ENCODE results near the gene AREG. TPM values are rescaled to one million over a fixed set of nuclear protein-coding genes. Genes with fewer than 3 reads are reported as not detected.
A peak's percentile ranks its signal among the peaks of the same experiment; 100 is the strongest.

The AREG gene
- total and polyA plus RNA-seq, 2 of the 4 experiments (the other 2 are of a cell fraction) = 0.17 to 0.18 TPM

- no peaks in the 10 kb centered on the region for H3K27me3 ChIP-seq (ENCODE audit: control insufficient read depth, insufficient read depth, low read length)
- H3K4me1 ChIP-seq (ENCODE audit: control insufficient read depth, insufficient read depth, low read length) = peaks cover 3% of the 10 kb centered on the region; the same call in 1 of the 2 replicates
- no peak overlapping the region for H3K4me3 ChIP-seq (ENCODE audit: insufficient read depth, low read depth, low read length)
- no peak overlapping the region for H4K5ac ChIP-seq (ENCODE audit: low read depth, low read length)
- no peak overlapping the region for H2BK20ac ChIP-seq (ENCODE audit: low read depth, low read length)
- H3K9me1 ChIP-seq (ENCODE audit: insufficient read depth, low read length) = peaks cover 5% of the 10 kb centered on the region; the same call in 1 of the 2 replicates
- H3K4ac ChIP-seq (ENCODE audit: low read depth, low read length) = no peak overlapping the region
- no peak overlapping the region for H3K56ac ChIP-seq (ENCODE audit: extremely low read depth, insufficient read depth, low read length)
- H2AK5ac ChIP-seq (ENCODE audit: low read depth, low read length) = no peak overlapping the region
- in situ Hi-C loops (cut with MboI; ENCODE audit: low sequenced_read_pairs) (no loop called here), dilution Hi-C loops (cut with HindIII; ENCODE audit: low sequenced_read_pairs, unreplicated experiment) (no loop called here), intact Hi-C loops (cut with micrococcal nuclease) (loop anchor here (10.0 kb wide), 1 partner anchor 225 kb away; no protein-coding TSS in a partner anchor)
- no peak overlapping the region for H3K23ac ChIP-seq (ENCODE audit: low read depth, low read length)
- no CpG with 5 or more reads among the region's 6 CpGs for WGBS, 2 experiments (ENCODE audit: extremely low coverage in 2 of 2, insufficient read length in 1 of 2)
- H3K27ac ChIP-seq (ENCODE audit: insufficient read depth, low read length) = no peak overlapping the region
- H3K9me3 ChIP-seq (ENCODE audit: control insufficient read depth, insufficient read depth, low read length) = no peaks in the 10 kb centered on the region
- ChIA-PET CTCF (interaction anchor here (0.6 kb wide), 1 partner anchor 73 kb away, joined by 5 read pairs; no protein-coding TSS in a partner anchor), POLR2A (ENCODE audit: unreplicated experiment) (no interaction called here)
- ATAC-seq (ENCODE audit: low read depth) = no peak
- H3K4me2 ChIP-seq (ENCODE audit: low read depth, low read length) = no peak overlapping the region
- TF ChIP-seq CHD1 (IDR thresholded peaks at IDR 0.05; ENCODE audit: low read depth, low read length) (no peak), MAFK (IDR thresholded peaks at IDR 0.05; ENCODE audit: low read depth, low read length) (no peak)
- no peak overlapping the region for H3K14ac ChIP-seq (replicated peaks; ENCODE audit: low read depth, low read length)
- H3K79me1 ChIP-seq (ENCODE audit: low read depth in 1 of 2, low read length in 2 of 2) = peaks cover 0 to 3% of the 10 kb centered on the region in 2 experiments; a peak in 1 of 4 replicates
- no peak overlapping the region for H3K9ac ChIP-seq (ENCODE audit: low read depth, low read length)
- peak overlapping the region; percentile 8; the same call in 1 of the 2 replicates for H2BK120ac ChIP-seq (ENCODE audit: low read depth, low read length)
- BruUV-seq (replicated peaks) = no TSS peak
- no peak overlapping the region for H2BK5ac ChIP-seq (ENCODE audit: low read depth, low read length, poor library complexity, severe bottlenecking)
- no peak overlapping the region for H2BK15ac ChIP-seq (ENCODE audit: low read depth, low read length)
- DNase-seq = peak; percentile 10
- peak overlapping the region in 1 of 2 experiments; percentile 22; a peak in 2 of 4 replicates for H4K8ac ChIP-seq (ENCODE audit: low read depth in 2 of 2, low read length in 2 of 2)
- no peak overlapping the region for H2AFZ ChIP-seq (replicated peaks; ENCODE audit: low read length, poor library complexity)
- H4K91ac ChIP-seq (ENCODE audit: insufficient read depth, low read depth, low read length) = no peak overlapping the region
- peaks cover 2% of the 10 kb centered on the region; the same call in 1 of the 2 replicates for H3K36me3 ChIP-seq (ENCODE audit: control insufficient read depth, insufficient read depth, low read length)
- no peak overlapping the region for H2AK9ac ChIP-seq (replicated peaks; ENCODE audit: low read depth, low read length, poor library complexity)
- no peaks in the 10 kb centered on the region for H4K20me1 ChIP-seq (ENCODE audit: insufficient read depth, low read length)
- no peak overlapping the region for H3K18ac ChIP-seq (ENCODE audit: low read depth, low read length)
These were observed 4.8 kb downstream of the AREG start for GRCh38 chr4:74449571-74450297.

Data from IMR-90 (cell line).